ENCODE data around the gene ATP5PO. TPM values are rescaled to one million over a fixed set of nuclear protein-coding genes. Genes with fewer than 3 reads are reported as not detected.

Gene ATP5PO
- total RNA-seq, 2 experiments from 2014 or later: 193 to 196 TPM

GRCh38 chr21:33857846-33858666 is 57.5 kb downstream of the ATP5PO start:
- Mint-ChIP-seq H3K36me3 (ENCODE audit: low read depth) (no peaks in the 10 kb centered on the region), H3K27ac (no peak overlapping the region), H3K4me3 (no peak overlapping the region), H3K4me1 (no peaks in the 10 kb centered on the region), H3K9me3 (no peaks in the 10 kb centered on the region), H3K27me3 (peaks cover 4% of the 10 kb centered on the region)
- ChIA-PET CTCF (no interaction called here), POLR2A (no interaction called here)
- no peak for DNase-seq

DNA sequence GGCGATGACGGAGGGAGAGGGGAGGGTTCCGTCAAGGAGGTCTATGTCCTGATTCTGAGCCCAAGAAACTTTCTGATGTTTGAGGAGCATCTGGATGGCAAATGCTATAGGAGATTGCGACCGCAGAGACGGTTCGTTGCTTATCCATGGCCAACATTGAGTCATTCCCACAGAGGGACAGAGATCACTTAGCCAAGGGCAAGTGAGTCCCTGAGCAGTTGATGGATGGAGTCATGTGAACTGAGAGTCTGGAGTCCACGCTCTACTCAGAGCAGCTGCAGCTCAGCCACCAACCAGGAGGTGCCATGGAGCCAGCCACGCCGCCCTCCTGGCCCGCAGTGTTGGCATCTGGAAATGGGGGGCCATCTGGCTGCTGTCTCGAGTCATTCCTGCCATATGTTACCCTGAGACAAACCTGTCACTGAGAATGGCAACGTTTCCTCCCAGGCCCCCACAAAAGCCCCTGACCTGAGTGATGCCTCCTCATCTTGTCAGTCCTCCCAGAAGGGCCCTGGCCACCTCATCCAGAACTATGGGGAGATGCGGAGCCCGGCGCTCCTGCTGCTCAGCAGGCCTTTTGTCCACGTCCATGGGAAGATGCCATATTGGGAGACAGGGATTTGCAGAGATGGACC is 58.6 kb downstream of the ATP5PO start:
- H3K36me3 Mint-ChIP-seq (ENCODE audit: low read depth): no peaks in the 10 kb centered on the region
- H3K27me3 Mint-ChIP-seq: peaks cover 1% of the 10 kb centered on the region
- POLR2A ChIA-PET: no interaction called here
- no peak overlapping the region for H3K27ac Mint-ChIP-seq
- H3K9me3 Mint-ChIP-seq: no peaks in the 10 kb centered on the region
- no peak for DNase-seq
- CTCF ChIA-PET: no interaction called here
- H3K4me1 Mint-ChIP-seq: no peaks in the 10 kb centered on the region
- no peak overlapping the region for H3K4me3 Mint-ChIP-seq

- Mint-ChIP-seq H3K27me3 (peaks cover 4% of the 10 kb centered on the region), H3K9me3 (no peaks in the 10 kb centered on the region), H3K36me3 (ENCODE audit: low read depth) (no peaks in the 10 kb centered on the region), H3K27ac (no peak overlapping the region), H3K4me3 (no peak overlapping the region), H3K4me1 (no peaks in the 10 kb centered on the region)
- no peak for DNase-seq
- ChIA-PET CTCF (no interaction called here), POLR2A (no interaction called here)
These were observed 60.4 kb downstream of the ATP5PO start for GRCh38 chr21:33855190-33855589.

GRCh38 chr21:33854604-33855003 is 61.0 kb downstream of the ATP5PO start:
- no peak overlapping the region for H3K4me3 Mint-ChIP-seq
- H3K27ac Mint-ChIP-seq: no peak overlapping the region
- ChIA-PET CTCF (no interaction called here), POLR2A (no interaction called here)
- H3K36me3 Mint-ChIP-seq (ENCODE audit: low read depth): no peaks in the 10 kb centered on the region
- H3K27me3 Mint-ChIP-seq: peaks cover 4% of the 10 kb centered on the region
- no peaks in the 10 kb centered on the region for H3K9me3 Mint-ChIP-seq
- no peak for DNase-seq
- no peaks in the 10 kb centered on the region for H3K4me1 Mint-ChIP-seq

Other genes with a start within 250 kb of the ATP5PO start
- gene MRPS6, start 157.8 kb upstream of the ATP5PO start, total RNA-seq: 10 to 100 TPM; 75.2 to 79.2 TPM
- 10 to 100 TPM; 23.3 to 26.0 TPM for gene SLC5A3, start 157.8 kb upstream of the ATP5PO start, total RNA-seq

Data from activated CD4-positive, alpha-beta memory T cell treated with anti-CD3 and anti-CD28 coated beads, Interleukin-2, amount 10 ng/mL, durations not matched to agents 7 days and 5 days (primary cell).